Mesenchymal stem cell (in vitro differentiated cells and primary cell): ENCODE measurements around the gene ANTXR2.
A peak's percentile ranks its signal among the peaks of the same experiment; 100 is the strongest.

Experiments
- DNase-seq: peaks from one replicate; pipeline ENCODE4 v3.0.0-alpha.2; 2013
- H2AFZ ChIP-seq: one replicate; pipeline ENCODE4 v1.6.1; 2013; ENCODE audit warnings: low read depth, mild to moderate bottlenecking, control low read depth, inconsistent platforms, low read length, moderate library complexity
- H2AK5ac ChIP-seq: 2 replicates; pipeline ENCODE4 v1.6.1; 2013; ENCODE audit warnings: low read length, moderate library complexity, mild to moderate bottlenecking, inconsistent platforms; ENCODE audit not compliant: severe bottlenecking
- H2BK120ac ChIP-seq: one replicate; pipeline ENCODE4 v1.6.1; 2013; ENCODE audit warnings: low read depth, mild to moderate bottlenecking, inconsistent platforms, low read length, moderate library complexity
- H2BK12ac ChIP-seq, 2 experiments: one replicate each; pipeline ENCODE4 v1.6.1; 2013; ENCODE audit warnings: inconsistent platforms in 2 of 2, low read length in 2 of 2, mild to moderate bottlenecking in 2 of 2, moderate library complexity in 2 of 2, control low read depth in 1 of 2
- H2BK15ac ChIP-seq: one replicate; pipeline ENCODE4 v1.6.1; 2013; ENCODE audit warnings: mild to moderate bottlenecking, low read depth, inconsistent platforms; ENCODE audit not compliant: poor library complexity, severe bottlenecking
- H2BK5ac ChIP-seq: 2 replicates; pipeline ENCODE4 v1.6.1; 2013; ENCODE audit warnings: low read depth, mild to moderate bottlenecking, low read length, control low read depth, inconsistent platforms; ENCODE audit not compliant: poor library complexity, severe bottlenecking
- H3K14ac ChIP-seq, 2 experiments: one replicate each; pipeline ENCODE4 v1.6.1; 2013; ENCODE audit warnings: inconsistent platforms in 2 of 2, low read length in 2 of 2, control low read depth in 1 of 2, mild to moderate bottlenecking in 1 of 2, moderate library complexity in 1 of 2
- H3K18ac ChIP-seq, 2 experiments: one replicate each; pipeline ENCODE4 v1.6.1; 2013; ENCODE audit warnings: inconsistent platforms in 2 of 2, low read length in 2 of 2, control low read depth in 1 of 2, low read depth in 1 of 2, mild to moderate bottlenecking in 1 of 2
- H3K23ac ChIP-seq, 2 experiments: one replicate each; pipeline ENCODE4 v1.6.1; 2013; ENCODE audit warnings: inconsistent platforms in 2 of 2, low read length in 2 of 2, mild to moderate bottlenecking in 2 of 2, moderate library complexity in 2 of 2, control low read depth in 1 of 2
- H3K27ac ChIP-seq: 2 replicates; pipeline ENCODE4 v1.5.1; 2013; ENCODE audit warnings: mild to moderate bottlenecking, moderate library complexity, low read length, control low read depth, inconsistent platforms; ENCODE audit not compliant: poor library complexity, severe bottlenecking
- H3K27me3 ChIP-seq, 2 experiments: 2 replicates each; pipeline versions ENCODE4 v1.6.1 to v1.7.0; 2013; ENCODE audit warnings: low read length in 2 of 2, mild to moderate bottlenecking in 2 of 2, moderate library complexity in 2 of 2, control low read depth in 1 of 2, inconsistent platforms in 1 of 2; ENCODE audit not compliant: control insufficient read depth in 1 of 2, insufficient read depth in 1 of 2
- H3K36me3 ChIP-seq, 2 experiments: 2 replicates each; pipeline versions ENCODE4 v1.6.1 to v1.7.0; 2013; ENCODE audit warnings: low read length in 2 of 2, control low read depth in 1 of 2, inconsistent platforms in 1 of 2, low read depth in 1 of 2, mild to moderate bottlenecking in 1 of 2; ENCODE audit not compliant: insufficient read depth in 2 of 2, control insufficient read depth in 1 of 2
- H3K4ac ChIP-seq, 2 experiments: one replicate each; pipeline ENCODE4 v1.6.1; 2013; ENCODE audit warnings: inconsistent platforms in 2 of 2, low read length in 2 of 2, mild to moderate bottlenecking in 2 of 2, moderate library complexity in 2 of 2, control low read depth in 1 of 2, low read depth in 1 of 2
- H3K4me1 ChIP-seq: 2 replicates; pipeline ENCODE4 v1.6.1; 2013; ENCODE audit warnings: low read depth, low read length, control low read depth; ENCODE audit not compliant: control insufficient read depth, insufficient read depth
- H3K4me2 ChIP-seq: 2 replicates; pipeline ENCODE4 v1.6.1; 2013; ENCODE audit warnings: low read length, mild to moderate bottlenecking, inconsistent platforms; ENCODE audit not compliant: poor library complexity, severe bottlenecking
- H3K4me3 ChIP-seq, 2 experiments: 2 replicates each; pipeline versions ENCODE4 v1.5.1 to v1.7.0; 2013; ENCODE audit warnings: low read length in 2 of 2, mild to moderate bottlenecking in 2 of 2, control low read depth in 1 of 2, low read depth in 1 of 2; ENCODE audit not compliant: insufficient read depth in 1 of 2
- H3K79me1 ChIP-seq: replicated peaks from 2 replicates; pipeline ENCODE4 v1.6.1; 2013; ENCODE audit warnings: mild to moderate bottlenecking, control low read depth, low read length, inconsistent platforms; ENCODE audit not compliant: poor library complexity, severe bottlenecking
- H3K9ac ChIP-seq: 2 replicates; pipeline ENCODE4 v1.7.0; 2013; ENCODE audit warnings: mild to moderate bottlenecking, low read length, moderate library complexity
- H3K9me3 ChIP-seq: 2 replicates; pipeline ENCODE4 v1.7.0; 2013; ENCODE audit warnings: mild to moderate bottlenecking, low read length; ENCODE audit not compliant: control insufficient read depth
- H4K8ac ChIP-seq: one replicate; pipeline ENCODE4 v1.6.1; 2013; ENCODE audit warnings: inconsistent platforms, mild to moderate bottlenecking, low read length, moderate library complexity
- H4K91ac ChIP-seq: one replicate; pipeline ENCODE4 v1.6.1; 2013; ENCODE audit warnings: mild to moderate bottlenecking, low read length, inconsistent platforms
- WGBS: methylation state at CpG from one replicate; pipeline ENCODE4 v1.1.7; 2013; ENCODE audit warnings: mixed read lengths; 5-methylcytosine and 5-hydroxymethylcytosine counted together

Gene ANTXR2

GRCh38 chr4:80082693-80083092, 9.7 kb upstream of the ANTXR2 start:
- H2BK12ac ChIP-seq = no peak overlapping the region
- no peak overlapping the region for H4K8ac ChIP-seq
- no peak for DNase-seq
- no peak overlapping the region for H2AK5ac ChIP-seq
- no peaks in the 10 kb centered on the region for H3K36me3 ChIP-seq
- no peak overlapping the region for H4K91ac ChIP-seq
- H2BK120ac ChIP-seq = no peak overlapping the region
- WGBS = 62% methylated on average over 2 of the region's 2 CpGs
- no peak overlapping the region for H3K23ac ChIP-seq
- no peak overlapping the region for H3K4ac ChIP-seq
- H3K27ac ChIP-seq = no peak overlapping the region
- no peak overlapping the region for H3K14ac ChIP-seq
- no peak overlapping the region for H3K18ac ChIP-seq
- no peaks in the 10 kb centered on the region for H3K4me1 ChIP-seq
- no peak overlapping the region for H3K4me3 ChIP-seq
- no peak overlapping the region for H2BK15ac ChIP-seq
- H3K27me3 ChIP-seq = no peaks in the 10 kb centered on the region
- no peak overlapping the region for H2AFZ ChIP-seq
- H3K9me3 ChIP-seq = no peaks in the 10 kb centered on the region
- H2BK5ac ChIP-seq = no peak overlapping the region
- no peak overlapping the region for H3K9ac ChIP-seq
- H3K79me1 ChIP-seq = no peaks in the 10 kb centered on the region
- H3K4me2 ChIP-seq = no peak overlapping the region

GRCh38 chr4:80081566-80081965, 8.5 kb upstream of the ANTXR2 start:
- 91% methylated on average over 4 of the region's 4 CpGs for WGBS

GRCh38 chr4:80079255-80079923, 6.4 kb upstream of the ANTXR2 start:
- Histone ChIP-seq H3K4me1 (no peaks in the 10 kb centered on the region), H4K8ac (no peak overlapping the region), H3K18ac (no peak overlapping the region), H3K9me3 (no peaks in the 10 kb centered on the region), H2BK15ac (no peak overlapping the region), H3K14ac (no peak overlapping the region), H3K4ac (no peak overlapping the region), H3K4me3 (no peak overlapping the region), H3K36me3 (no peaks in the 10 kb centered on the region), H3K4me2 (no peak overlapping the region), H2BK5ac (no peak overlapping the region), H3K23ac (no peak overlapping the region), H3K27ac (no peak overlapping the region), H2AK5ac (no peak overlapping the region), H3K79me1 (no peaks in the 10 kb centered on the region), H3K27me3 (no peaks in the 10 kb centered on the region), H3K9ac (no peak overlapping the region), H2BK120ac (no peak overlapping the region), H2BK12ac (no peak overlapping the region), H2AFZ (no peak overlapping the region), H4K91ac (no peak overlapping the region)
- no peak for DNase-seq
- WGBS = 92% methylated on average over 15 of the region's 15 CpGs

More at GRCh38 chr4:80081566-80081965, 8.5 kb upstream of the ANTXR2 start:
- no peaks in the 10 kb centered on the region for H3K27me3 ChIP-seq
- H3K9me3 ChIP-seq = no peaks in the 10 kb centered on the region
- H3K4ac ChIP-seq = no peak overlapping the region
- no peak overlapping the region for H2BK120ac ChIP-seq
- H4K8ac ChIP-seq = no peak overlapping the region
- H3K4me1 ChIP-seq = no peaks in the 10 kb centered on the region
- no peak overlapping the region for H2BK15ac ChIP-seq
- no peak overlapping the region for H3K14ac ChIP-seq
- H3K4me3 ChIP-seq = no peak overlapping the region
- no peak overlapping the region for H3K23ac ChIP-seq
- no peak overlapping the region for H2AK5ac ChIP-seq
- H2AFZ ChIP-seq = no peak overlapping the region
- H3K27ac ChIP-seq = no peak overlapping the region
- H3K4me2 ChIP-seq = no peak overlapping the region
- H3K9ac ChIP-seq = no peak overlapping the region
- peak overlapping the region; percentile 25 for H4K91ac ChIP-seq
- H2BK12ac ChIP-seq = no peak overlapping the region
- no peaks in the 10 kb centered on the region for H3K36me3 ChIP-seq
- H3K18ac ChIP-seq = no peak overlapping the region
- H2BK5ac ChIP-seq = no peak overlapping the region
- no peaks in the 10 kb centered on the region for H3K79me1 ChIP-seq
- no peak for DNase-seq

- Histone ChIP-seq H2AK5ac (no peak overlapping the region), H3K4ac (no peak overlapping the region), H2BK5ac (no peak overlapping the region), H3K4me1 (no peaks in the 10 kb centered on the region), H2BK12ac (no peak overlapping the region), H3K9me3 (no peaks in the 10 kb centered on the region), H3K4me3 (no peak overlapping the region), H2AFZ (no peak overlapping the region), H3K27me3 (no peaks in the 10 kb centered on the region), H3K18ac (no peak overlapping the region), H2BK120ac (no peak overlapping the region), H4K8ac (no peak overlapping the region), H3K79me1 (no peaks in the 10 kb centered on the region), H3K23ac (no peak overlapping the region), H3K9ac (no peak overlapping the region), H3K27ac (no peak overlapping the region), H3K36me3 (no peaks in the 10 kb centered on the region), H2BK15ac (no peak overlapping the region), H3K4me2 (no peak overlapping the region), H3K14ac (no peak overlapping the region), H4K91ac (no peak overlapping the region)
- WGBS = 93% methylated on average over 3 of the region's 3 CpGs
- no peak for DNase-seq
Observed at GRCh38 chr4:80078346-80079092, 5.5 kb upstream of the ANTXR2 start.
